ENCODE data around the gene PTPRK. TPM values are rescaled to one million over a fixed set of nuclear protein-coding genes. Genes with fewer than 3 reads are reported as not detected.
"Not testable (repeated sequence)": the region's sequence is repeated elsewhere in the genome, so short reads cannot be mapped to it uniquely, and the experiment has no call there.

PTPRK gene
- total RNA-seq, 1 donor from 2014 or later, result 48.4 TPM

- Histone ChIP-seq H3K4me3 (ENCODE audit: low read depth, low read length) (no peak overlapping the region), H3K27me3 (ENCODE audit: control insufficient read depth, insufficient read depth, low read length) (no peaks in the 10 kb centered on the region), H3K36me3 (ENCODE audit: control insufficient read depth, insufficient read depth, low read length) (peaks cover 1% of the 10 kb centered on the region)
- DNase-seq (ENCODE audit: low read depth), result no peak
- FAIRE-seq, result no peak
- no peak for TF ChIP-seq CTCF (IDR thresholded peaks at IDR 0.05; ENCODE audit: insufficient read depth, low read length, severe bottlenecking)
Observed at GRCh38 chr6:128493877-128494276, 26.5 kb downstream of the PTPRK start.

- no peak overlapping the region for H3K4me3 ChIP-seq (ENCODE audit: low read depth, low read length)
- peaks cover 1% of the 10 kb centered on the region for H3K36me3 ChIP-seq (ENCODE audit: control insufficient read depth, insufficient read depth, low read length)
- DNase-seq (ENCODE audit: low read depth), result peak; percentile 83
- no peak for FAIRE-seq
- H3K27me3 ChIP-seq (ENCODE audit: control insufficient read depth, insufficient read depth, low read length), result no peaks in the 10 kb centered on the region
- no peak for TF ChIP-seq CTCF (IDR thresholded peaks at IDR 0.05; ENCODE audit: insufficient read depth, low read length, severe bottlenecking)
Observed at GRCh38 chr6:128492386-128492785, 28.0 kb downstream of the PTPRK start.

GRCh38 chr6:128491610-128492206 is 28.7 kb downstream of the PTPRK start:
- peak overlapping the region; percentile 30 for H3K4me3 ChIP-seq (ENCODE audit: low read depth, low read length)
- FAIRE-seq (no peak), DNase-seq (ENCODE audit: low read depth) (peak; percentile 73)
- no peaks in the 10 kb centered on the region for H3K27me3 ChIP-seq (ENCODE audit: control insufficient read depth, insufficient read depth, low read length)
- TF ChIP-seq CTCF (IDR thresholded peaks at IDR 0.05; ENCODE audit: insufficient read depth, low read length, severe bottlenecking), result no peak
- H3K36me3 ChIP-seq (ENCODE audit: control insufficient read depth, insufficient read depth, low read length), result peaks cover 1% of the 10 kb centered on the region

GRCh38 chr6:128491100-128491581 is 29.3 kb downstream of the PTPRK start:
- FAIRE-seq, result peak; percentile 28
- H3K4me3 ChIP-seq (ENCODE audit: low read depth, low read length), result peak overlapping the region; percentile 30
- no peaks in the 10 kb centered on the region for H3K27me3 ChIP-seq (ENCODE audit: control insufficient read depth, insufficient read depth, low read length)
- peak; percentile 63 for DNase-seq (ENCODE audit: low read depth)
- H3K36me3 ChIP-seq (ENCODE audit: control insufficient read depth, insufficient read depth, low read length), result peaks cover 1% of the 10 kb centered on the region
- no peak for TF ChIP-seq CTCF (IDR thresholded peaks at IDR 0.05; ENCODE audit: insufficient read depth, low read length, severe bottlenecking)

GRCh38 chr6:128487746-128488145 is 32.7 kb downstream of the PTPRK start:
- no peak for TF ChIP-seq CTCF (IDR thresholded peaks at IDR 0.05; ENCODE audit: insufficient read depth, low read length, severe bottlenecking)
- peak; percentile 80 for DNase-seq (ENCODE audit: low read depth)

GRCh38 chr6:128487055-128487454 is 33.3 kb downstream of the PTPRK start:
- Histone ChIP-seq H3K27me3 (ENCODE audit: control insufficient read depth, insufficient read depth, low read length) (no peaks in the 10 kb centered on the region), H3K36me3 (ENCODE audit: control insufficient read depth, insufficient read depth, low read length) (peaks cover 1% of the 10 kb centered on the region), H3K4me3 (ENCODE audit: low read depth, low read length) (no peak overlapping the region)
- FAIRE-seq (no peak), DNase-seq (ENCODE audit: low read depth) (no peak)
- TF ChIP-seq CTCF (IDR thresholded peaks at IDR 0.05; ENCODE audit: insufficient read depth, low read length, severe bottlenecking), result peak; percentile 29

More at GRCh38 chr6:128487746-128488145, 32.7 kb downstream of the PTPRK start:
- Histone ChIP-seq H3K4me3 (ENCODE audit: low read depth, low read length) (no peak overlapping the region), H3K36me3 (ENCODE audit: control insufficient read depth, insufficient read depth, low read length) (peaks cover 1% of the 10 kb centered on the region), H3K27me3 (ENCODE audit: control insufficient read depth, insufficient read depth, low read length) (no peaks in the 10 kb centered on the region)
- FAIRE-seq, result no peak

GRCh38 chr6:128486580-128486979 is 33.8 kb downstream of the PTPRK start:
- not testable (repeated sequence) for H3K36me3 ChIP-seq (ENCODE audit: control insufficient read depth, insufficient read depth, low read length); H3K27me3 ChIP-seq (ENCODE audit: control insufficient read depth, insufficient read depth, low read length); FAIRE-seq; H3K4me3 ChIP-seq (ENCODE audit: low read depth, low read length); DNase-seq (ENCODE audit: low read depth)

Data from bronchial epithelial cell (primary cell).